Mesothelial cell of epicardium (in vitro differentiated cells): Measurements from ENCODE around the gene SHROOM3. TPM values are rescaled to one million over a fixed set of nuclear protein-coding genes. Genes with fewer than 3 reads are reported as not detected.
"Not testable (repeated sequence)": the region's sequence is repeated elsewhere in the genome, so short reads cannot be mapped to it uniquely, and the experiment has no call there.

ENCODE experiments used
- DNase-seq, 2 experiments: peaks; one replicate each; pipeline ENCODE4 v3.0.0; 2021; ENCODE audit warnings: low spot score in 2 of 2; ENCODE audit not compliant: unreplicated experiment in 2 of 2
- H3K27ac Mint-ChIP-seq: 2 replicates; pipeline ENCODE4 v1.8.0; 2021; ENCODE audit warnings: mixed read lengths
- H3K27me3 Mint-ChIP-seq: 2 replicates; pipeline ENCODE4 v1.8.0; 2021; ENCODE audit warnings: low read depth, mixed read lengths
- H3K36me3 Mint-ChIP-seq: 2 replicates; pipeline ENCODE4 v1.8.0; 2021; ENCODE audit warnings: mixed read lengths
- H3K4me1 Mint-ChIP-seq: 2 replicates; pipeline ENCODE4 v1.8.0; 2021; ENCODE audit warnings: mixed read lengths
- H3K4me3 Mint-ChIP-seq: 2 replicates; pipeline ENCODE4 v1.8.0; 2021; ENCODE audit warnings: mild to moderate bottlenecking, moderate library complexity, mixed read lengths
- H3K9me3 Mint-ChIP-seq: 2 replicates; pipeline ENCODE4 v1.8.0; 2021; ENCODE audit warnings: mixed read lengths
- total RNA-seq: library from RNA; stranded (reverse); gene quantifications from 3 replicates; pipeline ENCODE4 v1.2.1, GENCODE V29; 2021
- TF ChIP-seq, protein P1 (sequence below): fragments of 200-600 bp; sonication (generic); IDR thresholded peaks from one replicate; pipeline ENCODE4 v1.5.0; 2021; ENCODE audit warnings: antibody characterized with exemption; ENCODE audit not compliant: unreplicated experiment

The SHROOM3 gene
- total RNA-seq, 1 donor from 2014 or later: 62.7 TPM

- Mint-ChIP-seq H3K36me3 (no peaks in the 10 kb centered on the region), H3K27me3 (peaks cover 23% of the 10 kb centered on the region), H3K4me1 (peaks cover 4% of the 10 kb centered on the region), H3K9me3 (no peaks in the 10 kb centered on the region), H3K4me3 (no peak overlapping the region), H3K27ac (no peak overlapping the region)
- TF ChIP-seq, protein P1, sequence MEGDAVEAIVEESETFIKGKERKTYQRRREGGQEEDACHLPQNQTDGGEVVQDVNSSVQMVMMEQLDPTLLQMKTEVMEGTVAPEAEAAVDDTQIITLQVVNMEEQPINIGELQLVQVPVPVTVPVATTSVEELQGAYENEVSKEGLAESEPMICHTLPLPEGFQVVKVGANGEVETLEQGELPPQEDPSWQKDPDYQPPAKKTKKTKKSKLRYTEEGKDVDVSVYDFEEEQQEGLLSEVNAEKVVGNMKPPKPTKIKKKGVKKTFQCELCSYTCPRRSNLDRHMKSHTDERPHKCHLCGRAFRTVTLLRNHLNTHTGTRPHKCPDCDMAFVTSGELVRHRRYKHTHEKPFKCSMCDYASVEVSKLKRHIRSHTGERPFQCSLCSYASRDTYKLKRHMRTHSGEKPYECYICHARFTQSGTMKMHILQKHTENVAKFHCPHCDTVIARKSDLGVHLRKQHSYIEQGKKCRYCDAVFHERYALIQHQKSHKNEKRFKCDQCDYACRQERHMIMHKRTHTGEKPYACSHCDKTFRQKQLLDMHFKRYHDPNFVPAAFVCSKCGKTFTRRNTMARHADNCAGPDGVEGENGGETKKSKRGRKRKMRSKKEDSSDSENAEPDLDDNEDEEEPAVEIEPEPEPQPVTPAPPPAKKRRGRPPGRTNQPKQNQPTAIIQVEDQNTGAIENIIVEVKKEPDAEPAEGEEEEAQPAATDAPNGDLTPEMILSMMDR: no peak
- DNase-seq: no peak
Measured at GRCh38 chr4:76406081-76406480, 28.9 kb upstream of the SHROOM3 start.

GRCh38 chr4:76407440-76408119, 27.4 kb upstream of the SHROOM3 start:
- H3K4me3 Mint-ChIP-seq: no peak overlapping the region
- no peak overlapping the region for H3K27ac Mint-ChIP-seq
- H3K4me1 Mint-ChIP-seq: peaks cover 4% of the 10 kb centered on the region
- H3K36me3 Mint-ChIP-seq: no peaks in the 10 kb centered on the region
- DNase-seq: no peak
- H3K27me3 Mint-ChIP-seq: peaks cover 14% of the 10 kb centered on the region
- TF ChIP-seq, protein P1: no peak
- no peaks in the 10 kb centered on the region for H3K9me3 Mint-ChIP-seq

GRCh38 chr4:76410636-76411035, 24.4 kb upstream of the SHROOM3 start:
- no peak overlapping the region for H3K4me3 Mint-ChIP-seq
- no peak for DNase-seq
- peaks cover 4% of the 10 kb centered on the region for H3K4me1 Mint-ChIP-seq
- H3K9me3 Mint-ChIP-seq: peaks cover 5% of the 10 kb centered on the region
- TF ChIP-seq, protein P1: no peak
- no peak overlapping the region for H3K27ac Mint-ChIP-seq
- no peaks in the 10 kb centered on the region for H3K36me3 Mint-ChIP-seq
- H3K27me3 Mint-ChIP-seq: no peaks in the 10 kb centered on the region

DNA sequence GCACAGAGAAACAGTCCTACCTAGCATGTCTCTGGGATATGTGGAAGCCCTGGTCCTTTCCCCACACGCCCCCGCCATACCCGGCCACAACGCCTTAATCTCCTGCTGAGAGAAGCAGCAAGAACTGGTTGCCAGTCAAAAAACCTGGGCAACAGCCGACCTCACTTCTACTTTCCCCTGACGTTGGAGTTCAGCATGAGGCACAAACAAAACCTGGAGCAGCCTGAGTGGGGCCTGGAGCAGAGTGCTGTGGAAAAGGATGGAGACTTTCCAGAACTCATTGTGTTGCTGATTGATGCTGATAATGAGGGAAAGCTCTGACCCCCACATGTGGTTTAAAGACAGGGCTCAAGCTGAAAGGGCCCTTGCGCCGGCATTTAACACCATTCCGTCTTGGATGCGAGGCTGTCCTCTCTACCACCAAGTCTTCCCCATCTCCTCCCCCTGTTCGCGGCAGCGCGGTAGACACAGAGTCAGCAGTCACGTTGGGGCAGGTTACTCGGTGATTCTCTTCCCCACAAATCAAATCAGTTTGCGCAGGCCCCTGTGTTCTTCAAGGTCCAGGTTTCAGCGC, 14.8 kb upstream of the SHROOM3 start:
- no peak for DNase-seq
- TF ChIP-seq, protein P1: no peak
- Mint-ChIP-seq H3K27ac (no peak overlapping the region), H3K9me3 (peaks cover 4% of the 10 kb centered on the region), H3K4me3 (no peak overlapping the region), H3K4me1 (no peaks in the 10 kb centered on the region), H3K36me3 (no peaks in the 10 kb centered on the region), H3K27me3 (no peaks in the 10 kb centered on the region)

DNA sequence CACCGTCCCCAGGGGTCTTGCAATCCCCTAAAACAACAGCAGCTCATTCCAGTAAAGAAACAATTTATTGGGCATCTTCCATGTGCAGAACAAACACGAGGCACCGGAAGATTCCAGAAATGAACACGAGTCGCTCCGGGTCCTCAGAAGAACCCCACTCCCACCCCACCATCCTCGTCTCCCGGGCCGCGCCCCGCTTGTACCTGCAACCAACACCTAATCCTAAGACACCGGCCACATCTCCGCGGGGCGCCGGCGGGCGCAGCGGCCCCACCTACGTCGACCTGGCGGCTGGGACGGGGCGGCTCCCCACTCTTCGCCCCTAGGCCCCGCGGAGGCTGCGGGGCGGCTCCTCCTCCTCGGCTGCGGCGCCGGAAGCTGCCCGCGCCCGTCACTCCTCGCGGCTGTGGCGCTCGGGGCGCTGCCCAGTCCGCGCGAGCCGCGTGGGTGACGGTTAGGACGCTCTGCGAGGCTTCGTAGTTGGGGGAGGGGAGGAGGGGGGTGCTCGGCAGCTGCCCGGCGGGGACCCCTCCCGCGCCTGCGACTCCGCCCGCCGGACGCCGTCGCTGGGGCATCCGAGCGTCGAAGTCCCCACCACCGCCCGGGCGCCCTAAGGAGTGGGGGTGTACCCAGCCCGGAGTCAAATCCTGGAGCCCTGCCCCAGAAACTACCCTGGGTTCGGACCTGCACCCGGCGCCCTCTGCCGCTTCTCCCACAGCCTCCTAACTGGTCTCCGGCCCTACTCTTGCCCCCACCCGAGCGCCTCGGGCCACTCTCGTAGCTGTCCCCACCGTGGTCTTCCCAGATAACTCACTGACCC, 14.1 kb upstream of the SHROOM3 start, which contains the start of gene CCDC158:
Gene CCDC158 (minus strand): TSS at position 380 of the 820 bp plus-strand sequence. CDS start 17,934 bp downstream, outside the sequence.
- no peaks in the 10 kb centered on the region for H3K36me3 Mint-ChIP-seq
- no peak within 1 kb of the TSS for H3K27ac Mint-ChIP-seq
- H3K27me3 Mint-ChIP-seq: no peaks in the 10 kb centered on the region
- DNase-seq: no peak
- H3K9me3 Mint-ChIP-seq: peaks cover 4% of the 10 kb centered on the region
- H3K4me3 Mint-ChIP-seq: no peak within 1 kb of the TSS
- TF ChIP-seq, protein P1: no peak
- H3K4me1 Mint-ChIP-seq: no peaks in the 10 kb centered on the region

DNA sequence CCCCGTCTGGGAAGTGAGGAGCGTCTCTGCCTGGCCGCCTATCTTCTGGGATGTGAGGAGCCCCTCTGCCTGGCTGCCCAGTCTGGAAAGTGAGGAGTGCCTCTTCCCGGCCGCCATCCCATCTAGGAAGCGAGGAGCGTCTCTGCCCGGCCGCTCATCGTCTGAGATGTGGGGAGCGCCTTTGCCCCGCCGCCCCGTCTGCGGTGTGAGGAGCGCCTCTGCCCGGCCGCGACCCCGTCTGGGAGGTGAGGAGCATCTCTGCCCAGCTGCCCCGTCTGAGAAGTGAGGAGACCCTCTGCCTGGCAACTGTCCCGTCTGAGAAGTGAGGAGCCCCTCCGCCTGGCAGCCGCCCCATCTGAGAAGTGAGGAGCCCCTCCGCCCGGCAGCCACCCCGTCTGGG, 11.9 kb upstream of the SHROOM3 start:
- H3K4me1 Mint-ChIP-seq, H3K27me3 Mint-ChIP-seq, H3K9me3 Mint-ChIP-seq, H3K27ac Mint-ChIP-seq, DNase-seq, H3K36me3 Mint-ChIP-seq, H3K4me3 Mint-ChIP-seq: not testable (repeated sequence)
